GM18861 (cell line): Measurements from ENCODE around the gene SRCIN1.

Experiments
- ATAC-seq: cut with Tn5 transposase; IDR thresholded peaks from one replicate; pipeline ENCODE4 v1.9.1; 2021; ENCODE audit not compliant: unreplicated experiment

Gene SRCIN1

GRCh38 chr17:38617074-38617860, 11.5 kb upstream of the SRCIN1 start:
- no peak for ATAC-seq

GRCh38 chr17:38616361-38616760, 10.6 kb upstream of the SRCIN1 start:
- ATAC-seq, result no peak

- ATAC-seq, result no peak
Observed at GRCh38 chr17:38613981-38614779, 8.4 kb upstream of the SRCIN1 start.

GRCh38 chr17:38613525-38613980, 7.8 kb upstream of the SRCIN1 start:
- ATAC-seq, result no peak

- no peak for ATAC-seq
Observed at GRCh38 chr17:38611872-38612376, 6.2 kb upstream of the SRCIN1 start.

- no peak for ATAC-seq
Observed at GRCh38 chr17:38611070-38611786, 5.5 kb upstream of the SRCIN1 start.

GRCh38 chr17:38609280-38610031, 3.7 kb upstream of the SRCIN1 start:
- ATAC-seq, result no peak

- no peak for ATAC-seq
Observed at GRCh38 chr17:38608648-38609047, 2.9 kb upstream of the SRCIN1 start.

- no peak for ATAC-seq
Observed at GRCh38 chr17:38606646-38607611, 1.2 kb upstream of the SRCIN1 start.

- ATAC-seq, result no peak
Observed at GRCh38 chr17:38605411-38605840, 326 bp downstream of the SRCIN1 start.

- no peak for ATAC-seq
Observed at GRCh38 chr17:38604479-38605403, 1.0 kb downstream of the SRCIN1 start.

- no peak for ATAC-seq
Observed at GRCh38 chr17:38603786-38604478, 1.8 kb downstream of the SRCIN1 start.

GRCh38 chr17:38602956-38603785, 2.6 kb downstream of the SRCIN1 start:
- no peak for ATAC-seq

GRCh38 chr17:38602453-38602852, 3.3 kb downstream of the SRCIN1 start:
- no peak for ATAC-seq

- ATAC-seq, result no peak
Observed at GRCh38 chr17:38601539-38602351, 4.0 kb downstream of the SRCIN1 start.

GRCh38 chr17:38600906-38601305, 4.8 kb downstream of the SRCIN1 start:
- no peak for ATAC-seq
